Measurements from ENCODE around the gene PPP1R12B.

- TF ChIP-seq, protein P1, sequence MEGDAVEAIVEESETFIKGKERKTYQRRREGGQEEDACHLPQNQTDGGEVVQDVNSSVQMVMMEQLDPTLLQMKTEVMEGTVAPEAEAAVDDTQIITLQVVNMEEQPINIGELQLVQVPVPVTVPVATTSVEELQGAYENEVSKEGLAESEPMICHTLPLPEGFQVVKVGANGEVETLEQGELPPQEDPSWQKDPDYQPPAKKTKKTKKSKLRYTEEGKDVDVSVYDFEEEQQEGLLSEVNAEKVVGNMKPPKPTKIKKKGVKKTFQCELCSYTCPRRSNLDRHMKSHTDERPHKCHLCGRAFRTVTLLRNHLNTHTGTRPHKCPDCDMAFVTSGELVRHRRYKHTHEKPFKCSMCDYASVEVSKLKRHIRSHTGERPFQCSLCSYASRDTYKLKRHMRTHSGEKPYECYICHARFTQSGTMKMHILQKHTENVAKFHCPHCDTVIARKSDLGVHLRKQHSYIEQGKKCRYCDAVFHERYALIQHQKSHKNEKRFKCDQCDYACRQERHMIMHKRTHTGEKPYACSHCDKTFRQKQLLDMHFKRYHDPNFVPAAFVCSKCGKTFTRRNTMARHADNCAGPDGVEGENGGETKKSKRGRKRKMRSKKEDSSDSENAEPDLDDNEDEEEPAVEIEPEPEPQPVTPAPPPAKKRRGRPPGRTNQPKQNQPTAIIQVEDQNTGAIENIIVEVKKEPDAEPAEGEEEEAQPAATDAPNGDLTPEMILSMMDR (IDR thresholded peaks at IDR 0.05), result no peak
- no peak for TF ChIP-seq POLR2A (IDR thresholded peaks at IDR 0.05)
Observed at GRCh38 chr1:202310071-202310725, 38.3 kb upstream of the PPP1R12B start.
